Ishikawa (cell line): ENCODE data around the gene MTG1.
A peak's percentile ranks its signal among the peaks of the same experiment; 100 is the strongest.

Source experiments
- CEBPB ChIP-seq: IDR thresholded peaks from 2 replicates; pipeline ENCODE4 v1.6.1; 2012
- CREB1 ChIP-seq: IDR thresholded peaks from 2 replicates; pipeline ENCODE4 v1.6.1; 2012; ENCODE audit warnings: low read depth
- EGR1 ChIP-seq: IDR thresholded peaks from 2 replicates; pipeline ENCODE4 v1.6.1; 2012
- EP300 ChIP-seq: IDR thresholded peaks from 2 replicates; pipeline ENCODE4 v1.6.1; 2012; ENCODE audit warnings: borderline replicate concordance
- FOXM1 ChIP-seq: IDR thresholded peaks from 2 replicates; pipeline ENCODE4 v1.6.1; 2012; ENCODE audit warnings: low read depth, borderline replicate concordance
- NFIC ChIP-seq: IDR thresholded peaks from 2 replicates; pipeline ENCODE4 v1.6.1; 2012
- RAD21 ChIP-seq: IDR thresholded peaks from 2 replicates; pipeline ENCODE4 v1.6.1; 2012; ENCODE audit warnings: low read depth
- REST ChIP-seq: IDR thresholded peaks from 2 replicates; pipeline ENCODE4 v1.6.1; 2012; ENCODE audit warnings: low read depth, mild to moderate bottlenecking
- TAF1 ChIP-seq: IDR thresholded peaks from 2 replicates; pipeline ENCODE4 v1.6.1; 2012; ENCODE audit warnings: low read depth, mild to moderate bottlenecking
- TCF12 ChIP-seq: IDR thresholded peaks from 2 replicates; pipeline ENCODE4 v1.6.1; 2012; ENCODE audit warnings: low read depth
- TEAD4 ChIP-seq: IDR thresholded peaks from 2 replicates; pipeline ENCODE4 v1.6.1; 2012
- USF1 ChIP-seq: IDR thresholded peaks from 2 replicates; pipeline ENCODE4 v1.6.1; 2012
- YY1 ChIP-seq: IDR thresholded peaks from 2 replicates; pipeline ENCODE4 v1.6.1; 2012; ENCODE audit warnings: low read depth
- ZBTB7A ChIP-seq: IDR thresholded peaks from 2 replicates; pipeline ENCODE4 v1.6.1; 2012; ENCODE audit warnings: low read depth
- TF ChIP-seq, protein P1 (sequence below): IDR thresholded peaks from 2 replicates; pipeline ENCODE4 v1.6.1; 2012

Gene MTG1, protein sequence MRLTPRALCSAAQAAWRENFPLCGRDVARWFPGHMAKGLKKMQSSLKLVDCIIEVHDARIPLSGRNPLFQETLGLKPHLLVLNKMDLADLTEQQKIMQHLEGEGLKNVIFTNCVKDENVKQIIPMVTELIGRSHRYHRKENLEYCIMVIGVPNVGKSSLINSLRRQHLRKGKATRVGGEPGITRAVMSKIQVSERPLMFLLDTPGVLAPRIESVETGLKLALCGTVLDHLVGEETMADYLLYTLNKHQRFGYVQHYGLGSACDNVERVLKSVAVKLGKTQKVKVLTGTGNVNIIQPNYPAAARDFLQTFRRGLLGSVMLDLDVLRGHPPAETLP

GRCh38 chr10:133394064-133394663 is at the start of gene MTG1:
Gene MTG1, plus strand, starts transcription at chr10:133394157. Its CDS starts 64 bp downstream, at chr10:133394221.
- peak; percentile 83 for TF ChIP-seq USF1
- TF ChIP-seq NFIC: no peak
- peak; percentile 60; the same call in 1 of the 2 replicates for TF ChIP-seq CREB1
- TF ChIP-seq TAF1: peak; percentile 96
- no peak; the same call in 1 of the 2 replicates for TF ChIP-seq EGR1
- peak; percentile 54; the same call in 1 of the 2 replicates for TF ChIP-seq EP300
- peak; percentile 39; the same call in 1 of the 2 replicates for TF ChIP-seq TEAD4
- TF ChIP-seq, protein P1, sequence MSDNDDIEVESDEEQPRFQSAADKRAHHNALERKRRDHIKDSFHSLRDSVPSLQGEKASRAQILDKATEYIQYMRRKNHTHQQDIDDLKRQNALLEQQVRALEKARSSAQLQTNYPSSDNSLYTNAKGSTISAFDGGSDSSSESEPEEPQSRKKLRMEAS: peak; percentile 99
- no peak for TF ChIP-seq CEBPB
- peak; percentile 46; the same call in 1 of the 2 replicates for TF ChIP-seq ZBTB7A
- TF ChIP-seq YY1: peak; percentile 92
- TF ChIP-seq RAD21: no peak; the same call in 1 of the 2 replicates
- TF ChIP-seq FOXM1: no peak; the same call in 1 of the 2 replicates
- peak; percentile 23; the same call in 1 of the 2 replicates for TF ChIP-seq REST
- TF ChIP-seq TCF12: peak; percentile 76; the same call in 1 of the 2 replicates

DNA sequence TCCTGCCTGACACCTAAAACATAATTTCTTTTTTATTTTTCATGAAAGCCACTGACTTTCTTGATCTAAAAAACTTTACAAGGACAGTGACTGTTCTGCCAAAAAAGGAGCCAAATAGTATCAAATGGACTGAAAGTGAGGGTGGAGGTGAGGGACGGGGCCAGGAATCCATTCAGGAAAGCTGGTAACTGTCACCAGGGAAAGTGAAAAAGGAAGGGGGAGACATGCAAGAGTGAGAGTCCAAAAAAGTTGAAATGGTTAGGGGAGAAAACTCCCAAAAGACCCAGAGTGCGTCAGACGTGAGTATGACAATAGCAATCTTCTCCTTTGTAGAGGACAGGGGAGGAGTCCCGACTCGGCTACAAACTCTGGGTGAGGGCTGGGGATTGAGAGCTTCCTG is 49.7 kb upstream of the MTG1 start:
- TF ChIP-seq USF1: no peak
- no peak for TF ChIP-seq CREB1
- TF ChIP-seq ZBTB7A: no peak
- no peak for TF ChIP-seq FOXM1
- TF ChIP-seq EGR1: no peak
- TF ChIP-seq TAF1: no peak

DNA sequence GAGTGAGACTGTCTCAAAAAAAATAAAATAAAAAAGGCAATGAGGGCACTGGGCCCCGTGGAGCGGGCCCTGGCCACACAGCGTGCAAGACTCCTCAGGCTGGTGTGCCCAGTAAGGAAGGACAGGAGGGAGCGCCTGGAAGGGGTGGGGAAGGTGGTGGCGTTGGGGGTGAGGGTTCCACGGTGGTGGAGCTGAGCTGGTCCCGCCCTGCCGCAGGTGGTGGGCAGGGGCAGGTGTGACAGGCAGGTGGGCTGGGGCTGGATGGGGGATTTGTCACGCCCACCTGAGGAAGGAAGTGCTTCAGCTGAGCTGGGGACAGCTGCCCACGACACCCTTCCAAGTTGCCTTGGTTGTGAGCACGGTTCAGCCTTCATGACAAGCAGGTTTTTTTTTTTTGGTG is 47.5 kb upstream of the MTG1 start:
- no peak for TF ChIP-seq EP300
- no peak for TF ChIP-seq YY1
- no peak for TF ChIP-seq CREB1
- TF ChIP-seq FOXM1: no peak
- TF ChIP-seq USF1: no peak
- TF ChIP-seq TCF12: no peak
- no peak for TF ChIP-seq NFIC
- TF ChIP-seq REST: no peak
- TF ChIP-seq ZBTB7A: no peak
- TF ChIP-seq TEAD4: no peak
- no peak for TF ChIP-seq EGR1
- TF ChIP-seq, protein P1: no peak
- no peak for TF ChIP-seq CEBPB
- no peak for TF ChIP-seq TAF1
- no peak for TF ChIP-seq RAD21

DNA sequence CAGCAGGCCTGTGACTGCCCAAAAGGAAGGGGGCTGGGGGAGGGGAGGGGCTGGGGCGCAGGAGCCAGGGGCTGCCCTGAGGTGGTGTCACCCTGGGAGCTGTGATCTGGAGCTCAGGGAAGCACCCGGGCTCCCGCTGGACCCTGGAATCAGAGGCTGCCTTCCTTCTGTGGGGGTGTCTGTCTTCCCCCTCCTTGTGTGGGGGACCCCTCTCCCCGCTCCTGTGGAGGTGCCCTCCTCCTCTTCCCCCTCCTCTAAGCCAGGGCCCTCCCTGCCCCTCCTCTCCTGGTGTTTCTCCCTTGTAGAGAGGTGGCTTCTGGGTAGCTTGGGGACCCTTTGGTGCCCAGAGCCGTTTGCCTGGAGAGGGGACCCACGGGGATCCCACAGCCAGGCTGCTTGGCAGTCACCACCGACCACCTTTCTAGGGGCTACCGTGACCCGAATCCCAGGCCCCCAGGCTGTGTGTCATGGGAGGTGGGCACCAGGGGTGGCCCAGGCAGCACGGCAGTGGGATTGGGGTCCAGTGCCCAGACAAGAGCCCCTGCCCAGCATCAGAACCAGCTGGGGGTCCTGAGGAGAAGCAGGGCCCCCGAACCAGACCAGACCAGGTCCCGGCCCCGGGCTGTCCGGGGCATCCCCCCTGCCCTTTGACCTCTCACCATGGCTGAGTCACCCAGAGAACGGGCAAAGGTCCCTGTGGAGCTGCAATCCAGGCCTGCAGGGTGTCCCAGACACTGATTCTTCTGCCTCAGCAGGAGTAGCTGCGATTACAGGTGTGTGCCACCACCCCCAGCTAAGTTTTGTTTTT is 46.0 kb upstream of the MTG1 start:
- TF ChIP-seq TAF1: no peak
- no peak; the same call in 1 of the 2 replicates for TF ChIP-seq ZBTB7A
- no peak for TF ChIP-seq CEBPB
- TF ChIP-seq FOXM1: no peak
- no peak for TF ChIP-seq EGR1
- no peak for TF ChIP-seq USF1
- TF ChIP-seq EP300: no peak
- TF ChIP-seq CREB1: no peak
- TF ChIP-seq NFIC: no peak
- TF ChIP-seq RAD21: no peak
- TF ChIP-seq REST: no peak
- TF ChIP-seq, protein P1: no peak
- TF ChIP-seq YY1: no peak
- TF ChIP-seq TEAD4: no peak
